NCI-H526 (cell line): ENCODE measurements around the gene ROCK2.
"Not testable (repeated sequence)": the region's sequence is repeated elsewhere in the genome, so short reads cannot be mapped to it uniquely, and the experiment has no call there.

ENCODE experiments used
- DNase-seq, 2 experiments: peaks; one replicate each; lab custom pipeline; 2025; lab: John Stamatoyannopoulos, UW

ROCK2 gene

DNA sequence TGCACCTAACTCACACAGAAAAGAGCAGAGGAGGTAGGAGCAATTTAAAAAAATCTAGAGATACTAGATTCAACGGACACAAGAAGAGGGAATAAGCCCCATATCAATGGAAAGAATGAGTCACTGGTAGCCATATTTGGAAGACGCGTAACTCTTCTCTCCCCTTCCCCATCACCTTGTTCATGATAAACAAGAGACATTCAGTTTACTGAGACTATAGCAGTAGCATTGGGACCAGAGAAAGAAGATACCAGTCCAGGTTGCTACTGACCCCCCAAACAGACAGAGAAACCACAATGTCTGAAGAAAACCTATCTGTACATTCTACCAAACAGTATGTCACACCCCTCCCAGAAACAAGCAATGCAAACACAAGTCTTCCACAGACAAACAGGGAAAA is 108.1 kb downstream of the ROCK2 start:
- no peak for DNase-seq

- no peak for DNase-seq
Measured at GRCh38 chr2:11235583-11235982, 108.9 kb downstream of the ROCK2 start.

- DNase-seq: peak in 1 of 2 experiments; percentile 10
Measured at GRCh38 chr2:11234309-11234708, 110.1 kb downstream of the ROCK2 start.

GRCh38 chr2:11231193-11231592 is 113.2 kb downstream of the ROCK2 start:
- DNase-seq: not testable (repeated sequence)

DNA sequence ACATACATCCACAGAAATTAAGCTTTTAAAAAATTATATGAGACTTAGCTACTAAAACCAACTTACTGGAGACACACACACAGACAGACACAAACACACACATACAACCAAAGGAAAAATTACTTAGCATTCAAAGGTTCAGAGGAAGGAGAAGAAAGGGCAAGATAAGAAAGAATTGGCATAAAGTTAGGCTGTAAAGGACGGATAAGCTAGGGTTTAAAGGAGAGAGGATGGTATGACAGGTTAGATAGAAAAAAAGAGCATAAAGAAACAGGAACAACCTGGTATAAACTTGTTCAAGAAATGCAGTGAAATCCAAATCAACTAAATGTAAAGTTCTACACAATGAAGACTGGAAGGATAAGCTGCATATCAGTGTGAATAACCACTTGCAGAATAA is 115.7 kb downstream of the ROCK2 start:
- DNase-seq: no peak

GRCh38 chr2:11227595-11227994 is 116.8 kb downstream of the ROCK2 start:
- no peak for DNase-seq

DNA sequence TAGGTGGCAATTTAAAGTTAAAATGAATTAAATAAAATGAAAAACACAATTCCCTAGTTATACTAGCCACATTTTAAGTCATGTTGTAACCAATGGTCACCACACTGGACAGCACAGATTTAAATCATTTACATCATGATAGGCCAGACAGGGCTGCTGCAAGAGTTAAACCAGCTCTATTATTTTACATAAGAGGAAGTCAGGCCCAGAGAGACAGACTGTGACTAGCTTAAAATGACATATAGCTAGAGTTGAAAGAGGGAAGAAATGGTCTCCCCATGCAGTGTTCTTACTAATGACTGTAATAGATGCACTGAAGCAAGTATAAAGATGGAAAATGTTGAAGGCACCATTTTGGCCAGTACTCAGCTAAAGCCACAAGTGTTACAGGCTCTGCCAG is 119.5 kb downstream of the ROCK2 start:
- no peak for DNase-seq

DNA sequence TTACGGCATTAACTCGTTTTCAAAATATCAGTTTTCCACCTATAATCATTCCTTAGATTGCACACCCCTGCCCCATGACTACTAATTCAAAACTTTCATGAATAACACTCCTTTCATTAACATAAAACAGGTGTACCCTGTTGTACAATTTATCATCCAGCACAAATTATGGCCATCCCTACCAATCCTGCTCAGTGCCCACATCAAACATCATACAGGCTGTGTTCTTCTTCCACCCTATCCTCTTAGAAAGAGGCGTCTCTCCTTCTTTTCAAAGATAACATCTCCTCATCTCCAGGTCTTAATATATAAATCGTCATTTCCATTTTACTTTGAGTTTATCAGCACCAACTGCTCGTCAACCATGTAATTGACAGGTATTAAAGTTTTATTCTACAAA is 121.6 kb downstream of the ROCK2 start:
- DNase-seq: no peak

DNA sequence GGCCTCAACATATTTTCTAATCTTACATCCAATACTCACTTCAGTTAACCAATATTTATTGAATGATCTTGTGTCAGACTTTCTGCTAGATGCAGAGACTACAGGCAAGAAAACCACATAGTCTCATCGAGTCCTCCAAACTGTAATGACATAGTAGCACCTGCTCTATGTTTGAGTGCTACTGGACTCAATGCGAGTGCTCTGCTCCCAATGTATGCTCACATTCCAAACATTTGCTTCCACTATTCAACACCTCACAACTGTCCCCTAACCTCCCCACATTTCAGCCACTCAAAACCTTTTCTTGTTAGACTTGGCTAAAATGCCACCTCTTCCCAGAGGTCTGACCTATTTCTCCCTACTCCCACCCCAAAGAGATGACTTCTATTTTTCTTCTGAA is 124.0 kb downstream of the ROCK2 start:
- DNase-seq: no peak

- DNase-seq: no peak
Measured at GRCh38 chr2:11215407-11215806, 129.0 kb downstream of the ROCK2 start.

GRCh38 chr2:11214770-11215169 is 129.7 kb downstream of the ROCK2 start:
- no peak for DNase-seq

DNA sequence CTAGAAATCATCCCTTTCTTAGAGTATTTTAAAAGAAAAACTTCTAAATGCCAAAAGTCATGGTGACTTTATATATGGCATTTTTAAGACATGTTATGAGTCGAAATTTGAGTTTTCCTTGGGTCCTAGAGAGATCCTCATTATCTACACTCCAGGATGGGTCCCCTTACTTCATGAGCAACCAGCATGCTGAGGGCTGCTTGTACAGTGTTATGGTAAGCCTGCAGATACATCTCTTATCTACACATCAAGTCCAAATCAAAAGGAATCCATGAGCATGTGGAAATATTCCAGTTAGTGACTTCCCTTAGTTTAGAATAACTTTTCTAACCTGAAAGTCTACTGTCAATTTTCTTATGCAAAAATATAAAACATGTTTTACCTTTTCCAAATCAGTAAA is 130.5 kb downstream of the ROCK2 start:
- DNase-seq: no peak

- DNase-seq: no peak
Measured at GRCh38 chr2:11213090-11213638, 131.3 kb downstream of the ROCK2 start.

DNA sequence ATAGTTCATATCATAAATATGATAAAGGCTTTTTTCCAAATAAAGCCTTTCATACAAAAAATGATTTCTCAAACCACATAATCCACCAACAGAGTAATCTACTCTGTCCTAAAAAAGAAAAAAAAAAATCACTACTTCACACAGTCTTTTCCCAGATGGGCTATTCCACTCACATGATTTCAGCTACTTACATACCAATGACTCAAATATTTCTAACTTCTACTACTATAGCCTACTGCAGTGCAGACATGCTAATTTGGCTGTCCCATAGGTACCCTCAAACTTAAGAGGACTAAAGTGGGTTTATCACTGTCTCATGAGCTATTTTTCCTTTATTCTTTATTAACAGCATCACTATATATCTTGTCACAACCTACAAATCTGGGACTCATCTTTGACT is 131.8 kb downstream of the ROCK2 start:
- DNase-seq: no peak

DNA sequence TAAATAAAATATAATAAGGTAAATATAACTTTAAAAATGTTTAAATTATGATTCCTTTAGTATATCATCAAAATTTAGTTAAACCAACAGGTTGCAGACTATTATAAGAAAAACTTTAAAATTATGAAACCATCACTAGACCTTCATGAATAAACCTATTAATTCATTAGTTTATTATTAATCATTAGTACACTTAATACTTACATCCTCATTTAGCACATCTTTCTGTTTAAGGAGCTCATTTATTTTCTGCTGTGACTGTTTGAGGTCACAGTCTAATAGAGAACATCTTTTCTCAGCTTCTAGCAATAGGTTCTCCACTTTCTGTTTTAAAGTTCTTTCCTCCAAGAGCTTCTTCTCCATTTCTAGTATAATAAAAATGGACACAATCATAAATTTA is 136.4 kb downstream of the ROCK2 start:
- DNase-seq: no peak

DNA sequence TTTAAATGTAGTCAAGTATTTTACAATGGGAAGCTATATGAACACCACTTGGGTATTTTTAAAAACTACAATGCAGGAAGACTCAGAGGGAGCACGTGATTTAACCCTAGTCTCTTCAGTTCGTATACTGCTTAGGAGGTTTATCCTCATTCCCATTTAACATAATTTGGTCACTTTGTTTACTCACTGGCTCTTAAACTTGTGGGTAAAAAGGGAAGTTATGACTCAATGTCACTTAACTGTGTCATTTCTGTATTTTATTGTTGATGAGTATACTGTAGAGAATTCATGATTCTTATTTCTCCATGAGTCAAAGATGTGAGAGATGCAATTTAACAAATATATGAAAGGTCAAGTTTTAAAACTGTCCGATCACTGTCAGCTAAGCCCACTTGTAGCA is 141.0 kb downstream of the ROCK2 start:
- no peak for DNase-seq

GRCh38 chr2:11201969-11202368 is 142.5 kb downstream of the ROCK2 start:
- no peak for DNase-seq

GRCh38 chr2:11200651-11201050 is 143.8 kb downstream of the ROCK2 start:
- no peak for DNase-seq

GRCh38 chr2:11196246-11196645 is 148.2 kb downstream of the ROCK2 start:
- DNase-seq: no peak

- DNase-seq: no peak
Measured at GRCh38 chr2:11187731-11188130, 156.7 kb downstream of the ROCK2 start.

- no peak for DNase-seq
Measured at GRCh38 chr2:11187083-11187619, 157.3 kb downstream of the ROCK2 start.

- no peak for DNase-seq
Measured at GRCh38 chr2:11186145-11186544, 158.3 kb downstream of the ROCK2 start.

DNA sequence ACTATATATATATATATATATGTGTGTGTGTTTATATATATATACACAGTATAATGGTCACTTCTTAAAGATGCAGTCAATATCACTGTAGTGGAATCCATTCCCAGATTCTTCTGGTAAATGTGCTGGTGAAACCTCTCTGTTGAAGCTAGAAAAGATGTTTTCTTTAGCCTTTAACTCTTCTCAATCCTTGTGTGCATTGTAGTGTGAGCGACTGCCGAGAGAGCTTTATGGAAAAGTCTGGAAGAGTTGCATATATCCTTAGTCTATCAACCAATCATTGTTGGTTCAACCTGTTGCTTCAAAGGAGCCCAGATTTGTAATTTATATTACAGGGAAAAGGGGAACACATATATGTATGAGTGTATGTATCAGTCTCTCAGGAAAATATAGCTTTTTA is 161.5 kb downstream of the ROCK2 start:
- no peak for DNase-seq

DNA sequence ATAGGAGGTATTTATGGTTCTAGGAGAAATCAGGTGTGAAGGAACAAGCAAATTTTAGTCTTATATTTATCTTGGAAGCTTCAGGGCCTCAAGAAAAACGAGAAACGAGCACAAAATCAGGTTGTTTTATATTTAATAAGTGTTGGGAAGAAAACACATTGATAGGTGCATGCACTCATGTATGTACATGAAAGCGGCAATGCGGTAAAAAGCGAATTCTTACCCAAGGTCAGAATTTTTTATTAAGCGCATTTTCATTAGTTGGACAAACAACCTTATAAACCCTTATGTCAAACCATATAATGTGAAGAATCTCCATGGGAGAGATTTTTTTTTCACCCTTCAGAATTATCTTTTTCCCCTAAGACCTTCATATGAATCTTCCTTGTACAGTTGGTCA is 163.8 kb downstream of the ROCK2 start:
- DNase-seq: no peak

GRCh38 chr2:11179899-11180298 is 164.5 kb downstream of the ROCK2 start:
- no peak for DNase-seq
